HG03097 (cell line): ENCODE data around the gene UST.
"Not testable (repeated sequence)": the region's sequence is repeated elsewhere in the genome, so short reads cannot be mapped to it uniquely, and the experiment has no call there.

Experiments
- ATAC-seq: cut with Tn5 transposase; IDR thresholded peaks from one replicate; pipeline ENCODE4 v1.9.1; 2021; ENCODE audit not compliant: unreplicated experiment, low FRiP score

Gene UST

DNA sequence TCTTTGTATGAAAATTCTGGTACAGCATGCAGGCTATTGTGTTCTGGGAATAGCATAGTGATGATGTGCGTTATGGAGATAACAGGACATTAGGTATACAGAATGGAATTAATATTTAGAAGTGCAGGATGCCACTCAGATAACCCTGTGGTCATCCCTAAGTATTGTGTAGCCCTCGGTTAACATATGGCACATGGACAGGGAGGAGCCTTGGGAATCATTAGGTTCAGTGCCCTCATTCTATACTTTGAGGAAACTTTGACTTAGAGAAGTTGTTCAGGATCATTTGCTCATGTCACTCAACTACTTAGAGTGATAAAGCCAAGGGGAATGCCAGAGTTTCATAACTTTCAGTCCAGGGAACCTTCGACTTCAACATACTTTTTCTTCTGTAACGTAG, 185.9 kb downstream of the UST start:
- no peak for ATAC-seq

DNA sequence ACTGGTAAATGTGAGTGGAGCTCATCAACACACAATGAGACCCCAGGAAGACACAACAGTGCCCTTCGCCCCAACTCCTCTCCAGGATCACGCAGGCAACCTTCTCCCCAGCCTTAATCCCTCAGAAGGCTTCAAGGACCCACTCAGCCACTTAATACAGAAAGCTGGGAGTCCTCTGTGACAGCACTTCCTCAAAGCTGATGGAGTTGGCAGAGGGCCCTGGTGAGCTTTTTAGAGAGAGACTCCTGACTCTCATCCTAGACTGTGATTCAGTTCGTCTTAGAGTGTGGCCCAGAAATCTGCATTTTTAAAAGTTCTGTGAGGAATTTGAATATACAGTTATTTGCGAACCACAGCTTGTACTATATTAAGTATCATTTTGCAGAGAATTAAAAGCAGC, 187.7 kb downstream of the UST start:
- no peak for ATAC-seq

DNA sequence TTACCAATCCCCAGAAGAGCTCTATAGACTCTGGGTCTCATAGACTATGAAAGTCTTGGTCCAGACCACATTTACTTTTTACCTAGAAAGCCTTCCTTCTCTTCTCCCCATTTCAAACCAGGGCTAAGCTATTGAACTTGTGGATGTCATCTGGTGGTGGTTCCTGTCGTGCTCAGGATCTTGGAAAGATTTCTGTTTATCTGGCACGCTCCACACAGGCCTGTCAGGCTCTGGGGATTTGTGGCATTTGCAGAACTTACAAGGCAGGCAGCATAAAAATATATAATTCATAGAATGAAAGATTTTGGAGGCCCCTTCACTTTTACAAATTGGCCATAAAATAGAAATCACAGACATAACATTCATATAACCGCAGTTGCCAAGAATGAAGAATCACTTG, 188.1 kb downstream of the UST start:
- no peak for ATAC-seq

DNA sequence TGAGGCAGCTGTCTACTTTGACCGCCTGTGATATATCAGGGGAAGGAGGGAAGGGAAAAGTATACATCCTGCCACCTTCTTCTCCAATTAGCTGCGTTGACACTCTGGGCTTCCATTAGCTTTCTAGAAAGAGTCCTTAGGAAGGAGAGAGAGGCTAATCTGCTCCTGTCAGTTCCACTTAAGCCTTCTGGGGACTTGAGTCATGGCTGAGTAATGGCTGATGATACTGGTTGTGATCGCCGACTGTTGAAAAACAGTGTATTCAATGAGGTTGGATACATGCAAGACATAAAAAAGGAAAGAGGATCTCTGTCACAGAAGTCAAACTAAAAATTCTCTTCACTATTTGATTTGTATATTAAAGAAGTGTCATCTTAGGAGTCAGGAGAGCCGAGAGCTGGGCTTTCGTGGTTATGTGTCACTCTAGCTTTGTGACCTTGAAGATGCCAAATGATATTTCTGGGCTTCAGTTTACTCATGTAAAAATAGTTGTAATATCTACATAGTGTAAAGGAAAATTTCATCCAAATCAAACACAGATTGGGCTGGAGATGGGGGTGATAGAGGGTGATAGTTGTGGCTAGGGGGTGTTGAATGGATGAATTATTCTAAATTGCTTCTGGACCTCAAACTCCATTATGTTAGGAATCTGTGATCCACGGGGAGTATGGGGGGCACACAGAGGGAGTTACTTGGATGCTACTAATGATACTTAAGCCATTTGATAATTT, 189.0 kb downstream of the UST start:
- no peak for ATAC-seq

- ATAC-seq, result no peak
These were observed 196.6 kb downstream of the UST start for GRCh38 chr6:148943451-148943850.

DNA sequence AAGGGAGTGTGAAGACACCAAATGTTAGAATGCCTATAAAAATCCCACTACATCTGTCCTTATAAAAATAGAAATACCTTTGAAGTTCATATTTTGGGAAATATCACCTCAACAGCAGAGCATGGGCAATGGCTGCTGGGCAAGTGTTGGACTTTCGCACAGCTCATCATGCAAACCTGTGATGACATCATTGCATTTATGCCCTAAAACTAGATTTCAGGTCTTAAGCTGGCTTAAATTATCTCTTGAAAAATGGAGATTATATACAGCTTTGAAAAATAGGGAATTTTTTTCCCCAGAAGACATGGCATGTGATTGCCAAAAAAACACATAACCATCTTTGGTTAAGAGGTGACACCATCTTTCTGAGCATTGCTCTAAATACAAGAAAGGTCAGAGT, 197.8 kb downstream of the UST start:
- ATAC-seq, result no peak

DNA sequence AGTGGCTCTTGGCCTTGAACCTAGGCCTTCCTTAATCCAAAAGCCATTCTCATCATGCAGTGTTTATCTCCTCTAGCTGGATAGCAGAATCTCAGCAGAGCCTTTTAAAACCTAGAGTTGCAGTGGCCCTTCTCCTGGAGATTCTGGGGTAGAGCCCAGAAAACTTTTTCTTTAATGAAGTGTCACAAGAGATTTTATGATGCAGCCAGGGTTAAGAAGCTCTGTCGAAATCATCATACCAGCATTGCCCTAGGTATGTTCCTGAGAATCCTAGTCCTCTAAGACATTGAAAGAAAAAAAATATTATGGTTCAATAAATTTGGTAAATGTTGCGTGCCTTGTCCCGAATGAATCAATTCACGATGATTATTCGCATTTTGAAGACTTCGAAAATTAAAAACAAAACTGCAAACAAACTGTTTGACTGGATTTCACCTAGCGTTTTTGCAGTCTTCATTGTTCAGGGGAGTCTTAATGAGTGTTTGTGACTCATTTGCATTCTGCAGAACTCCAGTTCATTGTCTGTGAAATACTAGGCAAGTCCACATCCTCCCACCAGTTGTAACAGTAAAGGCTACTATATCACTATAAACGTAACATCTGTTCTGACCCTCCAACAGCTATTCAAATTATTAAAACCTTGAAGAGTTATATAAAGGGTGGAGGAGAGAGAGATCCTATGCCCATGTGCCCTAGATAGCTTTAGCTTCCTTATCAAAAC, 198.6 kb downstream of the UST start:
- no peak for ATAC-seq

DNA sequence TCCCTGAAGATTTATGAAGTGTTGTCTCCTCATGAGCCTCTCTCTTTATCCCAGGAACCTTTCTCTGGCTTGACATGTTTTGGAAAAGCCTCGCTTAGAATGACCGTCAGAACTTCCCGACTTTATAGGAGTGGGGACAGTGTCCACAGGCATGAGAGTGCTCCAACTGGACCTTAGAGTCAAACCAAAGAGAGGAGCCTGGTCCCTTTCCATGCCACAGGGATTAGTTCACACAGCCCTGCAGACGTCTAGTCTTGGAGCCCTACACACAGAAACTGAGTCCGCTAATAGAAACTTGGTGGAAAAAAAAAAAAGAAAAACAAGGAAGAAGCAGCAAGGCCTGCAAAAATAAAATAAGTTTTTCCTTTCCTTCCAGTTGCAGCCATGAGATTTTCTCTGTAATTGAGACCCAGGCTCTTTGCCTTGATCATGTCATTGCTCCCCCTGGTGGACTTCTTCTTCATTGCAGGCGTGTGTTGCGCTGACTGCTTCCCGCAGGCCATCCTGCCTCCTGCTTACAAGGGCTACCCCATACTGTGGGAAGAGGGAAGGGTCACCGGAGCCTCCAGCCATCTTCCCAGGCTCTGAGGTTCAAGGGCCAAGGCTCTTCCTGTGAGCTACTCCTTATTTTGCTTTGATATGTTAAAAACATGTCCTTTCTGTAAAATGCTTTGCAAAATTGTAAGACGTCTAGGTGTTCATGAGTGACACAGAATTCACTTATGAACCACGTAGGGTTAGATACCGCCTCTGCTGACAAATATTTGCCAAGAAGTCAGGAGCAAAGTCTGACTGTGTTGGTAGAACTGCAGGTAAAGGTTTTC, 201.0 kb downstream of the UST start:
- peak; percentile 68 for ATAC-seq

DNA sequence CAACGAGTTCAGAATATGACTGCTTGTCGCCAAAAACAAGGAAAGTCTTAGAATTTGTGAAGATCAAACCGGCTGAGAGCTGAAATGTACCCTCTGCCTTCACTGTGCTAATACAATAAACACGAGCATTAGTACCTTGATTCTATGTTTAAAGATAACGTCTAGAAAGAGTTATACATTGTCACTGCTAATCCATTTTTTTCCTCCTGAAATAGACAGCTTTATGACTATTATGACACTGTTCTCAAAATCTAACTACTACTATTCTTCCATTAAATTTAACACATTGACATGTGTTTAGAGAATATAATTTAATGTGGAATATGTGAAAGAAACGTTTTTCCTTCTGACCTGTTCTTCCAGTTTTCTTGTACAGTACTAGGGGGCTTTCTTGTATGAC, 204.8 kb downstream of the UST start:
- no peak for ATAC-seq

DNA sequence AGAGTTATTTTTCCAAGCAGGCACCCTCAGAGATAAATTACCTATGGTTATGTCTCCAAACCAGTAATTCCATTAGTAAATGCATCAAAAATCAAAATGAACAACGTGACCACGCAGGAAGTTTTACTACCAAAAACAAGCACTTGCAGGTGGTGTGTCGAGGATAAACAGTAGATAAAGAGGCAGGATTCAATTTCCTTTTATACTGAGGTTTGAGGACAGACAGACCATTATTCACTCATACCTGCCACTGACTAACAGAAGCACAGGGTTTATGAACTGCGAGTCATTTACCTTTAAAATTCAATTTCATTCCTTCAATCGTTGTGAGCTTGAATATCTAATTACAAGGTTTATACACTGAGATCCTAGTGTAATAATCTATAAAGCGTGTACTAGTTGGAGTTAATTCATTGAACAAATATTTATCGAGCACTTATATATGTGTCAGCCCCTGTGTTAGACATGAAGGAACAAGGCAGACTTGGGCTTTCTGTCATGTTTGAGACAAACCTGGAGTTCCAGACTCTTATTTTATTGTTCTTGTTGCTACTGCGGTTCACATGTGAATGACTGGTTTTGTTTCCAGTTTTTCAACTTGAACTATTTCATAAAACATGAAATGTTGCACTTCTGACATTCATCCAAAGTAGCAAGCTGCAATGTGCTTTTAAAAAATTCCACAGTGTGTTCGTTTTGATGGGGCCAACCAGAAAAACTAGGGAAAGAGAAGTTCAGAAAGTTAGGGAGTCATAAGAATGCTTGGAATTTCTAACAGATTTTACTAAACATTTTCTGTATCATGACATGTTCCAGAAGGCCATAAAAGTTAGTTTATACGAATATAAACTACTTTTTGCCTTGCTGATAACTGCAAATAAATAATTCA, 205.6 kb downstream of the UST start:
- no peak for ATAC-seq

DNA sequence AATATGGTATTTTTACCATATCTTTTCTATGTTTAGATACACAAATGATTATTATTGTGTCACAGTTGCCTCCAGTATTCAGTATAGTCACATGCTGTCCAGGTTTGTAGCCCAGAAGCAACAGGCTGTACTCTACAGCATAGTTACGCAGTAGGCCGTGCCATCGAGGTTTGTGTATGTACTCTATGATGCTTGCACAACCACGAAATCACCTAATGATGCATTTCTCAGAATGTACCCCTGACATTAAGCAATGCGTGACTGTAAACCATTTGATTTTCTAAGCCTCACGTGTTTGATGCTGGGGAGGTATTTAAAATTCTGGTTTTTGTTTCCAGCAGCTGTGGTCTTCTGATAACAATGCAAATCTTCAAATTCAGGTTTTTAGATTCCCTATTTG, 207.6 kb downstream of the UST start:
- no peak for ATAC-seq

DNA sequence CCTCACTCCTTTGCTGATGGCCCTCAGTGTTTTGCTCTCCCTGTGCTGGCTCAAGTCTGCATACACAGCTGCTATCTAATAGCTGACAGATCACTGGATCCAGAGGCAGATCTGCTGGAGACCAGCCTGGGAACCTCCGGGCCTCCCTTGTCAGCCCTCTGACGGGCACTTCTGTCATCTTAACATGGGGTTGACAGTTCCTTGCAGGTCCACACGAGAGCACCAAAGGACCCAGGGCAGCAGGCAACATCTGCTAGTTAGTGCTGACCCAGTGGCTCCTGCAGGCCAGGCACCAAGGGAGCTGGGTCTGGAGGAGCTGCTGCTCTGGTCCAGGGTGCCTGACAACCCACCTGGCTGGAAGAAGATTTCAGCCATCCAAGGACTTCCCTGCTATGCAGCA, 208.1 kb downstream of the UST start:
- ATAC-seq, result no peak

- no peak for ATAC-seq
These were observed 208.6 kb downstream of the UST start for GRCh38 chr6:148955441-148955840.

- ATAC-seq, result not testable (repeated sequence)
These were observed 209.3 kb downstream of the UST start for GRCh38 chr6:148956163-148956562.

GRCh38 chr6:148957752-148958151, 210.9 kb downstream of the UST start:
- no peak for ATAC-seq

DNA sequence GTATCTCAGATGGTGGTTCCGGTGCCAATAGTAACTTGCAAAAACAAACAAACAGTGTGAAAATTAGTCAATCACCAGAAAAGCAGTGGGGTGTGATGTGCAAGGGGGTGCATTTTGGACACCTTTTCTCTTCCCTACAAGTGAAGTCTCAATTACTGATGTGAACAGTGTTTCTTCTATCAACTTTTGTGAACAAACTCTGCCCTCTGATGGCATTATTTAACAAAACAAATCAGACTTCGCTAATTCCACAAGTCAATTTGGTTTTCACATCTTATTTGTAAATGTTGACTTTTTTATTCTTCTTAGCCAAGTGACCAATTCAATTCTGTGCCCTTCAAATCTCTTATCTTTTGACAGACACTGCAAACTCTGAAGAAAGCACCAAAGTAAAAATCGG, 212.2 kb downstream of the UST start:
- ATAC-seq, result no peak

DNA sequence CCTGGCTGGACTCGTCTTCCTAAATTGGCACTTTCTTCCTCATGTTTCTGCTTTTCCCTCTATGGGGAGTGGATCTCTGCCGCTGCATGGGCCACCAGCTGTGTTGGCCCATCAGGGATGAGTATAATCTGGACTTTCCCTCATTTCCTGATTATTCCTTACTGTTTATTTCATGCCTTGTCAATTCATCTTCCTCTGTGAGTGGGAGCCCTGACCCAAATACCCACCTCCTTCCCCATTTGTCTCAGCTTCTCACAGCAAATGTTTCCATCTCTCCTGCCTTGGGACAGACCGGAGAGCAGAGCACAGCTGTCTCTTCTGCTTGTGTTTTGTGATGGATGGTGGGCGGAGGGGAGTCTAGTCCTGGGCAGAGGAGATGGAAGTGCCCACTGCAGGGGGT, 212.7 kb downstream of the UST start:
- no peak for ATAC-seq

GRCh38 chr6:148962854-148963515, 216.2 kb downstream of the UST start:
- ATAC-seq, result no peak

DNA sequence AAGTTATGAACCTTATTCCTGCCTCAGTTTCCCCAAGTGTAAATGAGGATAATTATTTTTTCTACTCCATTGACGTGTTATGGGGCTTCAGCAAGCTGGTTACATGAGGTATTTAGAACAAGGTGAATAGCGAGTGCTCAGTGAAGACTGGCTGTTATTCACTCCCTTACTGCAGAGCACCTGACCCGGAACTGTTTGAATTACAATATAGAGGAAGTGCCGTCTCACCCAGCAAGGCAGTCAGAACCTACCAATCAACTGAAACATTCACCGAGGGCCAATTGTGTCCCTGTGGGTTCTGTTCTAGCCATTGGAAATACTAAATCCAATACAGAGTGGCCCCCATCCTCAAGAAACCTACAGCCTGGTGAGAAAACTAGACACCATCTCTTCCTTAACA, 216.9 kb downstream of the UST start:
- ATAC-seq, result no peak

DNA sequence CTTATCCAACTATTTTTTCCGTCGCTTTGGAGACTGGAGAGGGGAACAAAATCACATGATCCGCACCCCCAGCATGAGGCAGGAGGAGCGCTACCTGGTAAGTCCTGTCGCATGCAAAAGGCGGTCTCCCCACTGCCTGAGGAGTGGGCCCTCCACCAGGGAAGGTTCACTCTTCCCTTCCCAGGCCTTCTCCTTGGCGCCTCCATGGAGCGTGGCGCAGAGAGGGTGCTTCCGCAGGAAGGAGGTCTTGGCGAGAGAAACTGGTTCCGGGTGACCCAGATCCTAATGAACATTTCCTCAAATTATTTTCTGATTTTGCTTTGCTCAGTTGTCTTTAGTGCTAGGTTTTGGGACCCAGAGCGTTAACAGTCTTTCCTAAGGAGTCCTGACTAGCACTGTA, 217.6 kb downstream of the UST start:
- no peak for ATAC-seq
